Stomach (tissue), 9 donors: Measurements from ENCODE around the gene SCYL3. TPM values are rescaled to one million over a fixed set of nuclear protein-coding genes. Genes with fewer than 3 reads are reported as not detected.

Experiments used
- DNase-seq, 2 donors: peaks; one replicate each; pipeline versions ENCODE4 v3.0.0 to v3.0.0-alpha.2; 2013 to 2019
- H3K27ac ChIP-seq, 5 donors: fragments of 200-600 bp in 4 of 5; sonication (generic) in 4 of 5; one replicate each; pipeline ENCODE4 v1.5.1; 2013 to 2019; ENCODE audit warnings: mild to moderate bottlenecking in 1 of 5, moderate library complexity in 1 of 5
- H3K27me3 ChIP-seq, 3 donors: fragments of 200-600 bp; sonication (generic); one replicate each; pipeline ENCODE4 v1.5.1; 2017 to 2019; ENCODE audit warnings: mixed run types in 1 of 3
- H3K36me3 ChIP-seq, 4 donors: fragments of 200-600 bp; sonication (generic); 1 replicate in 3 of 4; 2 replicates in 1 of 4; pipeline ENCODE4 v1.5.1; 2016 to 2019
- H3K4me1 ChIP-seq, 4 donors: fragments of 200-600 bp; sonication (generic); one replicate each; pipeline ENCODE4 v1.5.1; 2016 to 2019
- H3K4me3 ChIP-seq, 4 donors: fragments of 200-600 bp; sonication (generic) in 3 of 4; one replicate each; pipeline ENCODE4 v1.5.1; 2016 to 2019; ENCODE audit warnings: mild to moderate bottlenecking in 1 of 4
- H3K9me3 ChIP-seq, 4 donors: fragments of 200-600 bp; sonication (generic); one replicate each; pipeline ENCODE4 v1.5.1; 2016 to 2019
- EP300 ChIP-seq: sonication (generic); formaldehyde crosslinking; IDR thresholded peaks from one replicate; pipeline ENCODE4 v1.6.1; 2017; ENCODE audit warnings: antibody characterized with exemption
- POLR2A ChIP-seq, 4 donors: fragments of 450-650 bp; IDR thresholded peaks; one replicate each; pipeline ENCODE4 v1.6.1; 2016; ENCODE audit warnings: antibody characterized with exemption in 4 of 4, control low read depth in 2 of 4, mild to moderate bottlenecking in 1 of 4, moderate library complexity in 1 of 4
- POLR2AphosphoS5 ChIP-seq, 3 donors: sonication (generic); formaldehyde crosslinking; IDR thresholded peaks; one replicate each; pipeline ENCODE4 v1.6.1; 2016; ENCODE audit warnings: antibody characterized with exemption in 3 of 3
- WGBS, 5 donors: extraction: QIAGEN DNeasy Blood & Tissue Kit in 3 of 5; methylation state at CpG; one replicate each; pipeline versions ENCODE4 v1.1.5 to v1.1.7; 2013 to 2018; 5-methylcytosine and 5-hydroxymethylcytosine counted together
- intact Hi-C: fragments of 100-400 bp; cut with DNase I; formaldehyde crosslinking; loops from one replicate; pipeline ENCODE4 v1.15.1; 2023; ENCODE audit warnings: low total_unique reads
- polyA plus RNA-seq, 3 donors: library from polyadenylated mRNA; stranded (reverse); fragments of 200-250 nt; gene quantifications; one replicate each; pipeline ENCODE4 v1.2.3, GENCODE V29; 2013
- total RNA-seq, 5 donors: library from RNA; depleted of rRNA; stranded (reverse); fragments of >200 nt; gene quantifications; one replicate each; pipeline versions ENCODE4 v1.1.0 to v1.2.3, GENCODE V29; 2014 to 2016
- TF ChIP-seq, protein P1 (sequence below), 7 experiments: fragments of 450-650 bp in 4 of 7; fragments of 200-600 bp in 3 of 7; sonication (generic) in 3 of 7; IDR thresholded peaks; one replicate each; pipeline ENCODE4 v1.5.1; 2016 to 2019; ENCODE audit warnings: antibody characterized with exemption in 7 of 7, control low read depth in 2 of 7, mild to moderate bottlenecking in 1 of 7
- donor health status: healthy with polysubstance abuse.
- donor health status: Bipolar disorder and iron deficiency.
- donor health status: healthy.

The SCYL3 gene
- total and polyA plus RNA-seq, 8 donors: 2.3 to 17.1 (median 4.7) TPM

DNA sequence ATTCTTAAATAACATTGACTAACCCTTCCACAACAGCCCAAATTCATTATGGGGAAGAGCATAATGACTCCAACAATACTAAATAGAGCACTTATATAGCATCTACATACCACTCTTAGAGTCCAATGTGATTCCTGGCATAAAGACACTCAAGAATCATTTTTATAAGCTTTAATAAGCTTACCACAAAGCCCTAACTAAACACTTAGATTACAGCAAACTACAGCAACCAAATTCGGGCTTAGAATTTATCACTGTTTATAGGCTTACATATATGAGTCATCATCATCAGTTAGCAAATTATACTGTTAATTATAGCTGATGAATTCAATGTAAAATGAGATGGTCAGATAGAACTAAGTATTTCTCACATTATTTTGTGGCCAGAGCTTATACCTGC is 7.3 kb downstream of the SCYL3 start:
- H3K27ac ChIP-seq: no peak overlapping the region
- no peaks in the 10 kb centered on the region for H3K9me3 ChIP-seq
- DNase-seq: no peak
- H3K4me1 ChIP-seq: peaks cover 7 to 42% (median 25%) of the 10 kb centered on the region in 4 donors
- WGBS, 5 donors: 39 to 57% (median 53%) methylated on average over 1 of the region's 1 CpG
- no peak overlapping the region for H3K4me3 ChIP-seq
- peaks cover 21 to 72% (median 62%) of the 10 kb centered on the region in 4 donors for H3K36me3 ChIP-seq
- TF ChIP-seq EP300: no peak
- no peak for TF ChIP-seq POLR2AphosphoS5 (IDR thresholded peaks at IDR 0.05)
- intact Hi-C loops: no loop called here
- H3K27me3 ChIP-seq: no peaks in the 10 kb centered on the region

GRCh38 chr1:169885207-169885606 is 8.5 kb downstream of the SCYL3 start:
- no peak for DNase-seq
- Histone ChIP-seq H3K27ac (no peak overlapping the region), H3K9me3 (no peaks in the 10 kb centered on the region), H3K4me1 (peaks cover 0 to 30% (median 14%) of the 10 kb centered on the region in 4 donors), H3K27me3 (no peaks in the 10 kb centered on the region), H3K36me3 (peaks cover 21 to 73% (median 63%) of the 10 kb centered on the region in 4 donors), H3K4me3 (no peak overlapping the region)
- TF ChIP-seq, protein P1, sequence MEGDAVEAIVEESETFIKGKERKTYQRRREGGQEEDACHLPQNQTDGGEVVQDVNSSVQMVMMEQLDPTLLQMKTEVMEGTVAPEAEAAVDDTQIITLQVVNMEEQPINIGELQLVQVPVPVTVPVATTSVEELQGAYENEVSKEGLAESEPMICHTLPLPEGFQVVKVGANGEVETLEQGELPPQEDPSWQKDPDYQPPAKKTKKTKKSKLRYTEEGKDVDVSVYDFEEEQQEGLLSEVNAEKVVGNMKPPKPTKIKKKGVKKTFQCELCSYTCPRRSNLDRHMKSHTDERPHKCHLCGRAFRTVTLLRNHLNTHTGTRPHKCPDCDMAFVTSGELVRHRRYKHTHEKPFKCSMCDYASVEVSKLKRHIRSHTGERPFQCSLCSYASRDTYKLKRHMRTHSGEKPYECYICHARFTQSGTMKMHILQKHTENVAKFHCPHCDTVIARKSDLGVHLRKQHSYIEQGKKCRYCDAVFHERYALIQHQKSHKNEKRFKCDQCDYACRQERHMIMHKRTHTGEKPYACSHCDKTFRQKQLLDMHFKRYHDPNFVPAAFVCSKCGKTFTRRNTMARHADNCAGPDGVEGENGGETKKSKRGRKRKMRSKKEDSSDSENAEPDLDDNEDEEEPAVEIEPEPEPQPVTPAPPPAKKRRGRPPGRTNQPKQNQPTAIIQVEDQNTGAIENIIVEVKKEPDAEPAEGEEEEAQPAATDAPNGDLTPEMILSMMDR (IDR thresholded peaks at IDR 0.05): no peak
- TF ChIP-seq EP300 (no peak), POLR2A (IDR thresholded peaks at IDR 0.05) (no peak), POLR2AphosphoS5 (IDR thresholded peaks at IDR 0.05) (no peak)
- intact Hi-C loops: no loop called here
- 85 to 95% (median 89%) methylated on average over 2 of the region's 2 CpGs for WGBS, 5 donors

DNA sequence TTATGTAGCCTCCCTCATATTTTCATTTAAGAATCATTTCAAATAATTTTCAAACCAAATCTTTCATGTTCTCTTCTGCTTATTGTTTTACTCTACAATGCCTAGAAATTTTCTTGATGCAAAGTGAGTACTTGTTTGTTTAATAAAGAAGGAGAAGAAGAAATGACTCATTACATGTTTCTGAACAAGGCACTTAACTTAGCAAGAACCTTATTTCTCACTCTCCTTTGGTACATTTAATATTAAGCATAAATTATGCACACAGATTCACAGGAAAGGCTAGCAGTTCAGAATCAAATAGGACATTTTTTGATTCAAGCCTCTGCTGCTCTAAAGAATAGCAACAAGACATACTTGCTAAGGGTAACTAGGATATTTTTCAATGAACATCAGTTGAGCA is 9.1 kb downstream of the SCYL3 start:
- no peak for DNase-seq
- TF ChIP-seq EP300: no peak
- no peak for TF ChIP-seq POLR2A (IDR thresholded peaks at IDR 0.05)
- TF ChIP-seq, protein P1 (IDR thresholded peaks at IDR 0.05): no peak
- no peak for TF ChIP-seq POLR2AphosphoS5 (IDR thresholded peaks at IDR 0.05)
- intact Hi-C loops: no loop called here
- Histone ChIP-seq H3K4me3 (no peak overlapping the region), H3K27me3 (no peaks in the 10 kb centered on the region), H3K27ac (no peak overlapping the region), H3K4me1 (peaks cover 0 to 24% (median 9%) of the 10 kb centered on the region in 4 donors), H3K36me3 (peaks cover 21 to 73% (median 63%) of the 10 kb centered on the region in 4 donors), H3K9me3 (no peaks in the 10 kb centered on the region)

GRCh38 chr1:169882039-169882511 is 11.6 kb downstream of the SCYL3 start:
- Histone ChIP-seq H3K27me3 (no peaks in the 10 kb centered on the region), H3K4me1 (peaks cover 0 to 30% (median 11%) of the 10 kb centered on the region in 4 donors), H3K27ac (no peak overlapping the region), H3K4me3 (no peak overlapping the region), H3K36me3 (peaks cover 24 to 79% (median 67%) of the 10 kb centered on the region in 4 donors), H3K9me3 (no peaks in the 10 kb centered on the region)
- 88 to 98% (median 98%) methylated on average over 6 to 20 of the region's 20 CpGs for WGBS, 5 donors
- intact Hi-C loops: no loop called here
- TF ChIP-seq, protein P1 (IDR thresholded peaks at IDR 0.05): no peak
- TF ChIP-seq POLR2A (IDR thresholded peaks at IDR 0.05): no peak
- no peak for TF ChIP-seq POLR2AphosphoS5 (IDR thresholded peaks at IDR 0.05)
- no peak for TF ChIP-seq EP300
- DNase-seq: no peak

GRCh38 chr1:169879034-169879840 is 14.5 kb downstream of the SCYL3 start:
- peaks cover 0 to 20% (median 6%) of the 10 kb centered on the region in 4 donors for H3K4me1 ChIP-seq
- H3K4me3 ChIP-seq: no peak overlapping the region
- intact Hi-C loops: no loop called here
- no peak for DNase-seq
- H3K36me3 ChIP-seq: peaks cover 30 to 79% (median 71%) of the 10 kb centered on the region in 4 donors
- whole genome bisulfite sequencing, 5 donors: 84 to 92% (median 90%) methylated on average over 4 of the region's 4 CpGs
- H3K27me3 ChIP-seq: no peaks in the 10 kb centered on the region
- no peaks in the 10 kb centered on the region for H3K9me3 ChIP-seq
- H3K27ac ChIP-seq: no peak overlapping the region
- TF ChIP-seq EP300 (no peak), POLR2A (IDR thresholded peaks at IDR 0.05) (no peak), POLR2AphosphoS5 (IDR thresholded peaks at IDR 0.05) (no peak)
- TF ChIP-seq, protein P1 (IDR thresholded peaks at IDR 0.05): no peak
